NCI-H2196 treated with DMSO at 0.1 percent for 48 hours (cell line): ENCODE results near the gene BRF1.

ENCODE experiments used
- DNase-seq: peaks from one replicate; lab custom pipeline; 2025; ENCODE audit not compliant: unreplicated experiment; lab: John Stamatoyannopoulos, UW

The BRF1 gene

DNA sequence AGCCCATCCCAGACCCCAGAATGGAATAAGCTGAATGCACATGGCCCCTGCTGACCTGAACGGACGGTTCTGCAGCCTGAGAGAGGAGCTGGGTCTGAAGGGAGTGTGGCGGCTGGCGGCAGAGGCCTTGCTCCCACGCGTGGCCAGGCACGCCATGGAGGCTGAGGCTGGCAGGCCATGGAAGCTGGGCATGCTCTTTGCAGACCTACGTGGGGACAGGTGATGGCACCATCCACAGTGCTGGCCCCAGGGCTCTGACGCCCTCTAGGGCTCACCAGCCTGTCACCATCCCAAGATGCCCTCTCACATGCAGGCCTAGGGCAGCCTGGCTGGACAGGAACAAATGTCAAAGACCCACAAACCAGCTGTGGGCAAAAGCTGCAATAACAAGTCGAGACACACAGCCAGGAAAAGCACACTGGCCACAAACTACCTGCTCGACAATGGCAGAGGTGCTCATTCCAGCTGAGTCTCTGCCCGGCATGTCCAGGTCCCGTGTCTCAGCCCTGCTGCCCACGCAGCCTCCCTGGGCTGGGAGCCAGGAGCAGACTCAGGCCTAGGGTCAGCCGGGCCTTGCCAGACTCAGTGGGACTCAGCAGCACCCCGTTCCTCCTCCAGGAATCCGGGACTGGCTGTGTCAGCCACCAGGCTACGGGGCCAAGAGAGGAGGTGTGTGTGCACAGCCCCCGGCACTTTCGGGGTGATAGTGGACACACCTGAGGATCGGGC is 32.8 kb downstream of the BRF1 start:
- DNase-seq = no peak

DNA sequence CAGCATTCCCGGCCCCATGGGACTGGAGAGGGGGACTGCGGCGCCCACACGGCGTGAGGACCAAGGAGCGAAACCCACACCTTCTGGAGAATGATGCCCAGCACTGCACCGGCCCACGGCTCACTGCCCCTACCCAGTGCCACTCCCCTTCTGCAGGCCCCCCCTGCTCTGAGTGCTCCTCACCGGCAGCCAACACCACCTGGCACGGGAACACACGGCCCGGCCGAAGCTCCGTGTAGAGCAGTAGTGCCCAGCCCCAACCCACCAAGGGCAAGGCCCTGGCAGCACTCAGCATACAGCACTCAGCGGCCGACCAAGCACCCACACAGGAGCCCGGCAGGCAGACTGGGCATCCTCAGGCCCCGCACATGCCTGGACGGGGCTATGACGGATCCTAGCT is 39.0 kb downstream of the BRF1 start:
- DNase-seq = no peak

DNA sequence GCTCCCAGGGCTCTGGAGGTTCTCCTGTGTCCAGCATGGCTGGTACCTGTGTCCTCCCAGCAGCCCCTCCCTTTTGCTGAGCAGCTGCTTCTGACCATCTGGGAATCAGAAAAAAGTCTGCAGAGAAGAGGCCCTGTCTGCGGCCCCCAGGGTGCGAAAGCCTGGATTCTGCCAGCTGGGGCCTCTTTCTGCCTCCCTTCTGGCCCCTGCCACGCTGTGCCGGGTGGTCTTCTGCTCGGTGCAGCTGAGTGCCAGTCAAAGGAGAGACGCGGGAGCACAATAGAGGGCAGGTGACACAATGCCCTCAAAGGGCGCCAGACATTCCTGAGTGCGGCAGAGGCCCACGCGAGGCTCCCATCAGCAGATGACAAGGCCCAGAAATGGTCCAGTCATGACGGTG is 39.8 kb downstream of the BRF1 start:
- DNase-seq = no peak

DNA sequence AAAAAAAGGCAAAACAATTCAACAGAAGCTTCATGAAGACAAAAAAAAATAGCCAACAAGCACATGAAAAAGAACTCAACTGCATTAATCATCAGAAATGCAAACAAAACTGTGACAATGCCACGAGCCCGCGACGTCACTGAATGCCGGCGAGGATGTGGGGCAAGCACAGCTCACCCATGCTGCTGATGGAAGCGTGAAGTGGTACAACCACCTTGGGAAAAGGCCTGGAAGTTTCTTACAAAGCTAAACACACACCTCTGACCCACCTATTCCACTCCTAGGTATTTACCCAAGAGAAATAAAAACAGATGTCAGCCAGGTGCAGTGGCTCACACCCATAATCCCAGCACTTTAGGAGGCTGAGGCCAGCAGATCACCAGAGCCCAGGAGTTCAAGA is 42.0 kb downstream of the BRF1 start:
- no peak for DNase-seq

DNA sequence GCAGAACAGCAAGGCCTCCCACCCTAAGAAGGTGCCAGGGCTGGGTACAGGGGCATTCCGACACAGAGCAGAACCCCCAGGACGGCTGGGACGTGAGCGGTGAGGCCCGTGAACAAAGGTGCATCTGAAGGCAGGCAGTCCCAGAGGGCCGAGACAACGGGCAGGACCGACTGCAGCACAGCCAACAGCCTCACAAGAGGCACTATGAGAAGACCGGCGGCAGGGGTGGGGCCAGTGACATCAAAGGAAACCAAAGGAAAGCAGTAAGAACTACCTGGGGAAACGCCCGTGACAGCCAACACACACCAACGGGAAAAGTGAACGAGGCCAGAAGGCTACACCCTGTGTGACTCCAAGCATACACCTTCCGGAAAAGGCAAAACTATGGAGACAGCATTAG is 43.3 kb downstream of the BRF1 start:
- DNase-seq = no peak

DNA sequence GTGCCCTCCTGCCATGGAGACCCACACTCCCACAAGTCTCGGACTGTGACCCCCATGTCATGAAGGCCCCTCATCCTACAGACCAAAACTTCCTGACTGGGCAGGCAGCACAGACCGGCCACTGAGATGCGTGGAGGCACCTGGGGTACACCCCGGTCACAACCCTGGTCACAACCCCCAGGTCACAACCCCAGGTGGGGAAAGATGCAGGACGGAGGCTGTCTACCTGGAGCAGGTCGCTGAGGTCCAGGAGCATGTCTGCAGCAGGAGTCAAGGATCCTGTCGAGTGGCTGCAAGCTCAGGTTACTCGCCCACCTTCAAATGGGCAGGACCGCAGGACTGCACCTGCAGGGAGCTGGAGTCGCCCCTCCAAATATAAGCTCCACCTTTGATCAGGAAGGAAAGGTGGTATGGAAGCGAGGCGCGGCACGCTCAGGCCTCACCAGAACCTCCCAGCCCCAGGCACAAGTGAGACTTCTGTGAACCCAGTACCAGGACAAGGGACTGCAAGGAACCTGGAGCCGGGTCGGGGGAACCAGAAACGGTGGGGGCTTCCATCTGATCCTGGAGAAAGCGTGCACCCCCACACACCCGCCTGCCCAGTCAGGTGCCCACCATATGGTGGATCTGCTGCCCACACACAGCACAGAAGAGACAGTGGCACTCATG is 44.4 kb downstream of the BRF1 start:
- DNase-seq = no peak

DNA sequence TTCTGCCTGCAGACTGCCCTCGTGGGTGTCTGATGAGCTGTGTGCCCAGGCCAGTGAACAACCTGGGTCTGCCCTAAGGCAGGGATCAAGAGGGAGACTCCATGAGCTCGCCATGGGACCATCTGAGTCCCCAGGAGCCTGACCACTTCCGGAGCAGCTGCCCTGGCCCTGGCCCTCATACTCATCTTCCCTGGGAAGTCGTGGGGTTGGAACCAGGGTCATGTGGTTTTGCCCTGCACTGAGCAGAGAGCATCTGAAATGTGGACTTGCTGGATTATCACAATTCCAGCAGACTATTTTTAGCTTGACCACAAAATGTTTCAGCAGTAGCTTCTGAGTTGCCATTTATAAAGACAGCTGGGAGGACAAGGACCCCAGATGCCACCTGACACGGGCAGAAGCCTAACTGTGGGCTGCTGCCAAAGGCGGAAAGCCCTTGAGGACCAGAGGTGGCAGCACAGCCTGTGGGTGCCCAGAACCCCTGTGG is 45.7 kb downstream of the BRF1 start:
- no peak for DNase-seq

DNA sequence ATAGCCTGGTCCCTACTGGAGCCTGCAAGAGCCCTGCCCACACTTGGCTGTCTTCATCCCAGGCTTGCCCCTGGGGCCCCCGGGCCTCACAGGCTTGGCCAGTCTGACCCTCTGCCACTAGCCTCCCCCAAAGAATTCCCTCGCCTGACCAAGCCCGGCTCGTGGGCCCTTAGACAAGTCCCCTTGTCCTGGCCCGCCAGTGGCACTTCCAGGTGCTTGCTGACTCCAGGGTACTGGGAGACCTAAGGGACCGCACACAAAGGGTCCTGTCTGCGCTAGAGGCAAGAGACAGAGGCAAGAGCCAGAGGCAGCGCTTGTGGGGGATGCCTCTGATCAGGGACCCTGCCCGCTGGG is 47.5 kb downstream of the BRF1 start:
- DNase-seq = no peak

DNA sequence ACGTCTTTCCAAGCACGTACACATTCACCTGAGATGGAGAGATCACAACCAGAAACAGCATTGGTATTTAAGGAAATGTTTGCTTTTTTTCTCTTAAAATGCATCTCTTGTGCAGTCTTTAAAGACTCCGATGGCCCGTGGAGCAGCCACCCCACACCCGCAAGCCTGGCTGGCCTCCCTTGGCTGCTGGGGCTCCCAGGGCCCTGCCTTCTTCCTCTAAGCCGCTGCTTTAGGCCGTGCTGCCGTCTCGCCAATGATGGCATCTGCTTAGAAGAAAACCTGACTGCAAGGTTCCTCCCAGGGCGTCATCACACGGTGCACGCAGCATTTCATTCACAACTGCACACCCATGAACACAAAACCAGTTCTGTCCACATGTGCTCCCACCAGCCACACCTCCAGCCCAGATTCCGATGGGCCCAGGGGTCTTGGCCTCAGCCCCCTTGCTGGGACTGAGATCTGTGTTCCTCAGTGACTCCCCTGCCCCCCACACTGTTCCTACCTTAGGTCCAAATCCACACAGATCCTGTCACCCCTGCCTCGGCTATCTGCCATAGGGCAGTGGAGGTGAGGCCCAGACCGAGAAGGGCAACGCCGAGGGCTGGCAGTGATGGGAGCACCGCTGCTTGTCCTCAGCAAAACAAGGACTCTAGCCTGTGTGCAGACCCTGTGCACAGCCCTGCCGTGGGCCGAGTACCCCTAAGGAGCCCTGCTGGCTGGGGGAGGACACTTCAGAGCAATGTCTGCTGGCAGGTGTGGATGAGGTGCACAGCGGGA is 48.1 kb downstream of the BRF1 start:
- no peak for DNase-seq

DNA sequence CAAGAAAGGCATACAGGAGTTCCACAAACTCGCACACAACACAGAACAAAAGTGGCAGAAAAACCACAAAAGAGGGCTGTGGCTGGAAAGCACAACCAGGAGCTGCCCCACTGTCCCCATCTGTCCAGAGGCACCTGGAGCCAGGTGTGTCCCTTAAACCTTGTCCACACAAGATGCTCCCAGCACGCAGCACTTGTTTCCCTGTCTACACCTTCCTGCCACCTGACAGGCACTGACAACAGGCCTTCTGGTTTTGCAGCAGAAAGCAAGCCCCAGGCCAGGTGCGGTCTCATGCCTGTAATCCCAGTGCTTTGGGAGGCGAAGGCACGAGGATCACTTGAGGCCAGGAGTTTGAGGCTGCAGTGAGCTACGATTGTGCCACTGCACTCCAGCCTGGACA is 48.9 kb downstream of the BRF1 start:
- DNase-seq = no peak

DNA sequence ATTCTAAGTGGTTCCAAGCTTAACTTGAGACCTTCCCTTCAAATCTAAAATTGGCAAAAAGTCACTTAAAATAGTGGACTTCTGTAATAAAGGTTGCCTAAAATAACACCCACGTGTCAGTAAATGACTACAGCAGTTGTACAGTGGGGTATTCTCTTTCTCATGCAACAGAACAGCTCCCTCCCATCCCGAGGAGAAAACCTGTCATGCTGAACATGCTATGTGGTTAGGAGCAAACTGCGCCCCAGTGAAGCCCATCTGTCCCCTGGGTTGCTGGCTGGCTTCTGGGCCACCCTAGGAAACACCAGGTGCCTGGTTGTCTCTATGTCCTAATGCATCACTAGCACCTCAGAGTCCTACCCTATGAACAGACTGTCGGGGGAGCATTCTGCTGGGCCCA is 49.8 kb downstream of the BRF1 start:
- no peak for DNase-seq

DNA sequence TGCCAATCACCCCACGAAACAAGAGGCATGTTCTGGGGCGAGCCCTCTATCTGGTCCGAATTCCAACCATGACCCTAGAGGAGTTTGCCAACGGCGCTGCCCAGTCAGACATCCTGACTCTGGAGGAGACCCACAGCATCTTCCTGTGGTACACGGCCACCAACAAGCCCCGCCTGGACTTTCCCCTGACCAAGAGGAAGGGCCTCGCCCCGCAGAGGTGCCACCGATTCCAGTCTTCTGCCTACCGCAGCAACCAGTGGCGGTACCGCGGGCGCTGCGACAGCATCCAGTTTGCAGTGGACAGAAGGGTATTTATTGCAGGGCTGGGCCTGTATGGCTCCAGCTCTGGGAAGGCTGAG is 50.8 kb downstream of the BRF1 start:
- no peak for DNase-seq

DNA sequence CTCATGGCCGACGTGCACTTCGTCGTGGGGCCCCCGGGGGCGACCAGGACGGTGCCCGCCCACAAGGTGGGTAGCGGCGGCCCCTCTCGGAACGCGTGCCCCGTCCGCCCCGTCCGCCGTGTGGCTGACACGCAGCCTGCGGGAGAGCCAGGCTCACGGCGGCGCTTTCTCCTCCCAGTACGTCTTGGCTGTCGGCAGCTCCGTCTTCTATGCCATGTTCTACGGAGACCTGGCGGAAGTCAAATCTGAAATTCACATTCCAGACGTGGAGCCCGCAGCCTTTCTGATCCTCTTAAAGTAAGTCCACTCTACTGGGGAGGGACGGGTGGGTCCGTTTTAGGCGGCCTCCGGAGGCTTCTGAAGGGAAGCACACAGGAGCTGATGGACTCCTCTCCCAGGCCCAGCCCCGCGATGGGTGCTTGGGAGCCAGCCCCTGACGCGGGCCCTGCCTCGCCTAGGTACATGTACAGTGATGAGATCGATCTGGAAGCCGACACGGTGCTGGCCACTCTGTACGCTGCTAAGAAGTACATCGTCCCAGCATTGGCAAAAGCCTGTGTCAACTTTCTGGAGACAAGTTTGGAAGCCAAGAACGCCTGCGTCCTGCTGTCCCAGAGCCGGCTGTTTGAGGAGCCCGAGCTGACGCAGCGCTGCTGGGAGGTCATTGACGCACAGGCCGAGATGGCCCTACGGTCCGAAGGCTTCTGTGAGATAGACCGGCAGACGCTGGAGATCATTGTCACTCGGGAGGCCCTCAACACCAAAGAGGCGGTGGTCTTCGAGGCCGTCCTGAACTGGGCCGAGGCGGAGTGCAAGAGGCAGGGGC is 51.4 kb downstream of the BRF1 start:
- DNase-seq = no peak

DNA sequence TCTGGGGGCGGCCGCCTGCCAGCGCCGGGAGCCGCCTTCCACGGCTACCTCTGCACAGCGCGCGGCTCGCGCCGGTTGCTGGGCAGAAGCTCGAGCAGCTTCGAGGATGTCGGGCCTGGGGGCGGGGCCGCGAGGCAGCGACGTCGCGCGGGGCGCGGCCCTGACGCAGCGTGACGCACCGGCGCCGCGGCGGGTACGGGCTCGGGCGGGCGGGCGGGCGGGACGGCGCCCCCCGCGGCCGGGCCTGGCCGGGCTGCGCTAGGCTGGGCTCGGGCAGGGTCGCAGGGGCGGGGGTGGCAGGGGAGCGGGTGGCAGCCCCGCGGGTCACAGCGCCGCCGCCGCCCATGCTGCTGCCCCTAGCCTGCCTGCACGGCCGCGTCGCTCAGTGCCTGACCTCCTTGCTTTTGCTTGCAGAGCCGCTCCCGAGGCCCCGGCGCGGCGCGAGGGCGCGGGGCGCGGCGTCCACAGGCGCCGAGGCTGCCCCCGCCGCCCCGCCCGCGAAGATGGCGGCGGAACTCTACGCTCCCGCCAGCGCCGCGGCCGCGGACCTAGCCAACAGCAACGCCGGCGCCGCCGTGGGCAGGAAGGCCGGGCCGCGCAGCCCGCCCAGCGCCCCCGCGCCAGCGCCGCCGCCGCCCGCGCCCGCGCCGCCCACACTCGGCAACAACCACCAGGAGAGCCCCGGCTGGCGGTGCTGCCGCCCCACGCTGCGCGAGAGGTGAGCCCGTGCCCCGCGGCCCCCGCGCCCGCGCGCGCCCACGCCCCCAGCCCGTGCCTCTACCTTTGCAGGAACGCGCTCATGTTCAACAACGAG is 52.2 kb downstream of the BRF1 start, which contains the start of gene BTBD6:
BTBD6 (plus strand) TSS at position 166 of the 814 bp plus-strand sequence; CDS start at position 345, 179 bp downstream.
- DNase-seq = peak; percentile 25

DNA sequence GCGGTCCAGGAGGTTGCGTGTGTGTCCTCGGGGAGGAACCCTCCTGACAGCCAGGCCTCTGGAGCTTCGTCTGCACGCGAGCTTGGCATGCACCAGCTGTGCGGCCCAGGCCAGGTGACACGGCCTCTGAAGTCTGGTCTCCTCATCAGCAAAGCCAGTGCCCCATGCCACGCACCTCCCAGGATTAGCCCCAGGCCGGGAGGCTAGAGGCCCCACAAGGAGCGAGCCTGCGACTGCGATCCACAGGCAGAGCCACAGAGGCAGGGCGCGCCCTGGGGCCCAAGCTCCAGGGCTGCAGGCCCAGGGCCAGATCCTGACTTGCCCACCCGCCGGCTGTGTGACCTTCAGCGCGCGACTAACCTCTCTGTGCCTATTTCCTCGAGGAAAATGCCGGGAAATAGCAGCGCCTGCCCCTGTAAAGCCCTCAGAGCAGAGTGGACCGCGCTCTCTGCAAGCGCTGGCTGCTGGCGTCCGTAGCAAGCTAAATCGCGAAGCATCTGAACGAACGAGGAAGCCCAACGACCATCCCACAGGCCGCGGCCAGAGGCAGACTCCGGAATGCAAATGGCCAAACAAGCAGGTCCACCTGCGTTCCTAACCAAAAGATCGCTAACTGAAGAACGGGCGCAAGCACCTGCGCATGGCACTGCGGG is 53.0 kb downstream of the BRF1 start:
- DNase-seq = no peak

DNA sequence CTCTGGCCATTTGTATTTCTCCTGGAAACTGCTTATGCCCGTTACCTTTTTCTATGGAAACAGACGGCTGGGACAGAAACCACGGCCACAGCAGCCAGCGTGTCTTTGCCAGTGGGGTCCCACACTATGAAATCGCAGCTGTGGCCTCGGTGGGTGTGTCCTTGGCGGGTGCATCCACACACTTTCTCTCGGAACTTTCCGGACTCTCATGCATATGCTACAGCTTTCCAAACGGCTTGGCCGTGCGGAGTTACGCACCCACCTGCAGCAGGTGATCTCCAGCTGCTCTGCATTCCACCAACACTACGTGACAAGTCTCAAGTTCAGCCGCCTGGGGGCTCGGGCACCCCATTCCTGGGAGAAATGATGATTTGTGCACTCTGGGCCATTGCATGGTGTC is 53.8 kb downstream of the BRF1 start:
- DNase-seq = no peak

DNA sequence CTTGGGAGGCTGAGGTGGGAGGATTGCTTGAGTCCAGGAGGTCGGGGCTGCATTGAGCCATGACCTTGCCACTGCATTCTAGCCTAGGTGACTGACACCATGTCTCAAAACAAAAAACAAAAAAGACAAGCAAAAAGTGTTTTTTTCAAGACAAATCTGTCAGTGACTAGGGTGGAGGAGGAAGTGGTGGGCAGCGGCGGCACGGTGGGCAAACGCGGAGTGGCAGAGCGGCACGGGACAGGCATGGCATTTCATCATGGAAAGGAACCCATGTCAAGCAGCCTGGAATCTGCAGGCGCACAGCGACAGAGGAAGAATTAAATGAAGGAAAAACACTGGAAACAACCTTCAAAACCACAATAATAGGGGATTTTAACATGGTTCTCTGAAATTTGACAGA is 56.5 kb downstream of the BRF1 start:
- no peak for DNase-seq

DNA sequence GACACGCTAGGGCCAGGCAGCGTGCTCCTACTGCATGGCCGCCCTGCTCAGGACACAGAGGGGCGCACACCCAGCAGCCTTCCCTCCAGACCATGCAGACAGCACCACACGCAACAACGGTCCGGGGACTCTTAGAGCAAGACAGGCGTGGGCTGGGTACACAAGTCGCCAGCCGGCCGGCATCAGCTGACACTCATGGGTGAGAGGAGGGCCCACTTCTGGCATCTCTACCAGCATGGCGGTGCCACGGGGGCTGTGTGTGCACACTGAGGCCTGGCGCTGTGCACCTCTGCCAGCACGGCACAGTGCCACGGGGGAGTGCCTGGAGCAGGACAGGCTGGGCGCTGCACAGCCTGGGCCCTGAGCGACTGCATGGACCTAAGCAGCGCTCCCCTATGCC is 59.2 kb downstream of the BRF1 start:
- DNase-seq = no peak

DNA sequence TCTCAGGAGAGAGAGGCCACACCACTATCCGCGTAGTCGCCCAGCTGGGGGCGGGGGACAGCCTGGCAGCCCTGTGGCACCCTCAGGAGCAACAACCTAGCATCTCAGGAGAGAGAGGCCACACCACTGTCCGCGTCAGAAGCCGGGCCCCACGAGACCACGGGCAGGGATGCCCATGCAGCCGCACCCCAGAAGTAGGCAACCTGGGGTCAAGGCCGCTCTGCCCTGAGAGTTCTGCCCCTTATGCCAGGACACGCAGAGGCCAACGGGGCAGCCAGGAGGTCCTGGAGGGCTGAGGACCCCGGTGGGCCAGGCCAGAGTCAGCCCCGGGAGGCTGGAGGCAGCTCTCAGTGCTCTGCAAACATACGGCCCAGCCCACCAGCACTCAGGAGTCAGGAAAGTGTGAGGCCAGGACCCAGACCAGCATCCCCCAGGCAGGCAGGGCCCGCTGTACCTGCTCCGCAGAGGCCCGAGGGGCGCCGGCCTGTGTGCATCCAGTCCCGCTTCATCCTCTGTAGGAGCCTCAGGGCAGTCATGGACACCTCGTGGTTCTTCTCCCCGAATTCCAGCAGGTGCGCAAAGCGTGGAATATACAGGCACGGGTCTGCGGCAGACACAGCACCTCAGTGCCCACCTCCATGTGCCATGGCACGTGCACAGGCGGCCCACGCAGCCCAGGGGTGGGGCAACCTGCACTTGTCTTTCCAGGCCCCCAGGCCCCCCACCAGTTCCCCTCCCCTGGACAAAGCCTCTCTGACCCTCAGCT is 59.8 kb downstream of the BRF1 start:
- no peak for DNase-seq
